Gastrocnemius medialis (tissue), 4 donors: Measurements from ENCODE around the gene HDDC2.

ENCODE experiments used
- POLR2A ChIP-seq, 2 donors: fragments of 450-650 bp; IDR thresholded peaks; one replicate each; pipeline ENCODE4 v1.6.1; 2017; ENCODE audit warnings: antibody characterized with exemption in 2 of 2, mild to moderate bottlenecking in 2 of 2, moderate library complexity in 2 of 2
- TF ChIP-seq, protein P1 (sequence below), 5 experiments: fragments of 450-650 bp in 3 of 5; fragments of 200-600 bp in 2 of 5; sonication (generic) in 2 of 5; IDR thresholded peaks in 4 of 5; conservative IDR thresholded peaks in 1 of 5; 1 replicate in 4 of 5; 2 replicates in 1 of 5; pipeline ENCODE4 v1.5.1; 2016 to 2019; ENCODE audit warnings: antibody characterized with exemption in 5 of 5, mild to moderate bottlenecking in 3 of 5, moderate library complexity in 3 of 5

- TF ChIP-seq, protein P1, sequence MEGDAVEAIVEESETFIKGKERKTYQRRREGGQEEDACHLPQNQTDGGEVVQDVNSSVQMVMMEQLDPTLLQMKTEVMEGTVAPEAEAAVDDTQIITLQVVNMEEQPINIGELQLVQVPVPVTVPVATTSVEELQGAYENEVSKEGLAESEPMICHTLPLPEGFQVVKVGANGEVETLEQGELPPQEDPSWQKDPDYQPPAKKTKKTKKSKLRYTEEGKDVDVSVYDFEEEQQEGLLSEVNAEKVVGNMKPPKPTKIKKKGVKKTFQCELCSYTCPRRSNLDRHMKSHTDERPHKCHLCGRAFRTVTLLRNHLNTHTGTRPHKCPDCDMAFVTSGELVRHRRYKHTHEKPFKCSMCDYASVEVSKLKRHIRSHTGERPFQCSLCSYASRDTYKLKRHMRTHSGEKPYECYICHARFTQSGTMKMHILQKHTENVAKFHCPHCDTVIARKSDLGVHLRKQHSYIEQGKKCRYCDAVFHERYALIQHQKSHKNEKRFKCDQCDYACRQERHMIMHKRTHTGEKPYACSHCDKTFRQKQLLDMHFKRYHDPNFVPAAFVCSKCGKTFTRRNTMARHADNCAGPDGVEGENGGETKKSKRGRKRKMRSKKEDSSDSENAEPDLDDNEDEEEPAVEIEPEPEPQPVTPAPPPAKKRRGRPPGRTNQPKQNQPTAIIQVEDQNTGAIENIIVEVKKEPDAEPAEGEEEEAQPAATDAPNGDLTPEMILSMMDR (IDR thresholded peaks at IDR 0.05 in 4 of 5, conservative IDR thresholded peaks at IDR 0.05 in 1 of 5) = no peak
- TF ChIP-seq POLR2A (IDR thresholded peaks at IDR 0.05) = no peak
These were observed 6.3 kb upstream of the HDDC2 start for GRCh38 chr6:125307964-125308615.
